Activated CD8-positive, alpha-beta memory T cell treated with anti-CD3 and anti-CD28 coated beads for 1 hour (primary cell): ENCODE measurements around the gene SEPHS1.
A peak's percentile ranks its signal among the peaks of the same experiment; 100 is the strongest.
"Not testable (repeated sequence)": the region's sequence is repeated elsewhere in the genome, so short reads cannot be mapped to it uniquely, and the experiment has no call there.

Experiments
- DNase-seq, 2 donors: peaks; one replicate each; pipeline ENCODE4 v3.0.0-alpha.2; 2020; ENCODE audit warnings: low read depth in 1 of 2; ENCODE audit errors: extremely low read depth in 1 of 2

The SEPHS1 gene

DNA sequence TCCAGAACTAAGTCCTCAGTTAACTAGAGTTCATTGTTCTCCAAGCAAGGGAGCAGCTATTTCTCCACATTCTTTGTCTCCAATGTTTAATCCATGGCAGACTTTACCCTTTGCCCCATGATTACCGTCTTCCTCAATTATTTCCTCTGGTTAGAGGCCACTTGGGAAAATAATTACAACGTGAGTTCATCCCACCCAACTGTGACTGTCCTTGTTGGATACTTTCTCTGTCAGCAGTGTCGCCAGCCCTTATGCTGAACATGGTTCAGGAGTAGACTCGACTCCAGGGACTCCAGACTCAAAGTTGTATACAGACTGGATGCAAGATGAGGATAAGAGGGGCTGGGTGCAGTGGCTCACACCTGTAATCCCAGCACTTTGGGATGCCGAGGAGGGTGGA, 17.1 kb upstream of the SEPHS1 start:
- no peak for DNase-seq

DNA sequence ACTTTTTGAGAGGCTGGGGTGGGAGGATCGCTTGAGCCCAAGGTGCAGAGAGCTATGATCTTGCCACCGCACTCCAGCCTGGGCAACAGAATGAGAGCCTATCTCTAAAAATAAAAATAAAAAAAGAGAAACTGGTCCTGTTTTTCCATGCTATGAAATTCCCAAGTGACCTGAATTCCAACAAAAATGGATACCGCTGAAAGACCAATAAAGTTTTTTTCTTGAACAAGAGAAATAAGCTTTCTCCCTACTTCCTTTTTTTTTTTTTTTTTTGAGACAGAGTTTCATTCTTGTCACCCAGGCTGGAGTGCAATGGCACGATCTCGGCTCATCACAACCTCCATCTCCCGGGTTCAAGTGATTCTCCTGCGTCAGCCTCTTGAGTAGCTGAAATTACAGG, 12.5 kb upstream of the SEPHS1 start:
- DNase-seq, result no peak

DNA sequence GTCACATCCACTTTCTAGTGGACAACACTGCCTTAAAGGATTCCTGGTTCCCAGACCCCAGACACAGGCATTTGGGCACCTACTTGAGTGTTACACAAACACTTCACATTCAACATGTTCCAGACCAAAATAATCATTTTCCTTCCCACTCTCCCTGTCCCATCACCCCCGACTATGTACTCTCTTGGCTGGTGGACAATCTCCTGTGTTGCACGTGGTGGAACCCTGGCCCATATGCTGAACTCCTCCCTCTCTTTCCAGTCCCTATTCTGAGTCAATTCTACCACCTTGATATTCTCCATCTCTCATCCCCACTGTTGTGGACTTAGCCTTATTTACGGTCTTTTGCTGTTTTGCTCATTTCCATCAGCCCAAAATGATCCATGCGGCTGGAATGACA, 8.3 kb upstream of the SEPHS1 start:
- no peak for DNase-seq

GRCh38 chr10:13354783-13355182, 6.7 kb upstream of the SEPHS1 start:
- no peak for DNase-seq

GRCh38 chr10:13352519-13352918, 4.4 kb upstream of the SEPHS1 start:
- DNase-seq, result no peak

- peak in 1 of 2 donors; percentile 17 for DNase-seq
These were observed 3.3 kb upstream of the SEPHS1 start for GRCh38 chr10:13351340-13351915.

GRCh38 chr10:13349463-13350274, 1.6 kb upstream of the SEPHS1 start:
- DNase-seq, result no peak

DNA sequence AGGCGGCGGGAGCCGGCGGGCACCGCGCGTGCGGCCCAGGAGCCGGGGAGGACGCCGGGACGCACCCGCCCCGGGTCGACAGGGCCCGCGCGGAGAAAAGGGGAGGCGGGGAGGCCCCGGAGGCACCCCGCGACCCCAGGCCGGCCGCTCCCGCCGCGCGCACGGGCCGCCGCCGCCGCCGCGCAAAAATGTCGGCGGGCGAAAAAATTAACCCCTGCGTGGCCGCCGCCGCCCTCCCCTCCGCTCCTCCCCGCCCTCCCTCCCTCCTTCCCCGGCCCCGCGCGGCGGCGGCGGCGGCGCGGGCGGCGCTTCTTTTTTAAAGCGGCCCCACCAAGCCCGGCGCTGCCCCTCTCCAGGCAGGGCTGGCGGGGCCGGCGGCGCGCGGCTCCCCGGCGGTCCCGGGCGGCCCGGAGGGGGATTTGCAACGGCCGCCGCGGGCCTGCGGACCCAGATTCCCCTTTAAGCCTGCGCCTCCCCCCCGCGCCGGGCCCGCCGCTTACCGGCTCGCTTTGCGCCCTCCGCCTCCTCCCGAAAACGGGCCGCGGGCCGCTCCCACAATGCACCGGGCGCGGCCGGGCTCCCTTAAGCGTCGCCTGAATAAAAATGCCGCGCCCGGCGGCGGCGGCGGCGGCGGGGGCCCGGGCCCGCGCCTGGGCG, 465 bp downstream of the SEPHS1 start:
- peak; percentile 27 to 65 for DNase-seq

DNA sequence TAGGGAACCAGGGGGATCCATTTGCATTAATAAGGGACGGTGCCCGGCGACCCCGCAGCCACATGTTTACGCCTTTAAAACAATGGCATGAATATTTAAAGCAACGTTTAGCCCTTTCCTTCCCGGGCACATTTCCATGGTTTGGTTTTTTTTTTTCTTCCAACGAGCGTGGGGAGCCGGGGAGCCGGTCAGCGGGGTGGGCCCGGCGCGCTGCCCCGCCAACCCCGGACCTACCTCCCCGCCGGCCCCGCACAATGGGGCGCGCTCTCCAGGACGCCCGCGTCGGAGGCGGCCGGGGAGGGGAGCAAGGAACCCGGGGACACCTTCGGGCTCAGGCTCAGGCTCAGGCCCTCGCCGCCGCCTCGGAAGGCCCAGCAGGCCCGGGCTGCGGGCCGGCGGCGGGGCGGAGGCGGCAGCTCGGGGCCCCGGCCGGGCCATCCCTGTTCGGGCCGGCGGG, 1.0 kb downstream of the SEPHS1 start:
- peak in 1 of 2 donors; percentile 15 for DNase-seq

GRCh38 chr10:13346283-13347042, 1.6 kb downstream of the SEPHS1 start:
- no peak for DNase-seq

GRCh38 chr10:13340626-13341376, 7.3 kb downstream of the SEPHS1 start:
- DNase-seq, result no peak

DNA sequence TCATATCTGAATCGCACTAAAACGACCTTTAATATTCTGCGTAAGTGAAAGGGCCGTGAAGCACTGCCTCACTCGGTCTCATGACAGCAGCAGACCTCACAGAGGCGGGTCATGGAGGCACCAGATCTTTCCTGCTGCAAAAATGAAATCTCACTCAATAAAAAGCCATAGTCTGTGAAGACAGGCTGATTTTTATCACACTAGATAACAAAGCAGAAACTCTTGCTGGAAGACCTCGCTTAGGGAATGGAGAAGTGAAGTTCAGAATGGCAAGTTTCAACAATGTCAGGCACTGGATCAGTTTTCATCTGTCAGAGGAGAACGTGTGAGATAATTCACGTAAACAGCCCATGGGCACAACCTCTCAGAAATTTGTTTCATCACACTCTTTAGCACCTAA, 8.0 kb downstream of the SEPHS1 start:
- no peak for DNase-seq

DNA sequence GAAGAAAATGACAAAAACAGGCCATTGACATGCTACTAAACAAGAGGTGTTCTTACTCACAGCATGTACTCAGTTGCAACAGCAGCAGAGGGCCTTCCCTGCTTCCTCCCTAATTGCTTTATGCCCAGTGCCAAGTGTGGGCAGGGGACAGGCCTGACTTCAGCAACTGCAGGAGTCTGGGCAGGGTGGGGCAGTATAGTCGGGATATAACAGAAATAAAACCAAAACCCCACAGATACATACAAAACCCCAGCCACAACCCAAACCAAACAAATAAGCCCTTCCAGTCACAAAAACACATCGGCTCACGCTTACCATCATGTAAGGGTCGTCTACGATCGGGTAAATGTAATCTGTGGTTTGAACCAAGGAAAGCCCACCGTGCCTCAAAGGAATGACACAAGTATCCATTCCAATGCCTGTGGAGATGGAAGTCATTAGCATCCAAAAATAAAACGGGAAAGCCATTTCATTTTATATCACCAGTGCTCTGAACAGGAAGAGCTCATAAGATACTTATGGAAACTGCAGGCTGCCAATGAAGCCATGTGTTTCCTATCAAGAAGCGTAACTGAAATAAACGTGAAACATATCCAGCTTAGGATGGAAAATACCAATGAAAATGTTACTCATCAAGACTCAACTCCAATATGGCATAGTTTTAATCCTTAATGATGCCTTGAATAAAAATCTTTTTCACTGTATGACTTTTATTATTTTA, 9.5 kb downstream of the SEPHS1 start:
- no peak for DNase-seq

GRCh38 chr10:13337827-13338196, 10.3 kb downstream of the SEPHS1 start:
- no peak for DNase-seq

DNA sequence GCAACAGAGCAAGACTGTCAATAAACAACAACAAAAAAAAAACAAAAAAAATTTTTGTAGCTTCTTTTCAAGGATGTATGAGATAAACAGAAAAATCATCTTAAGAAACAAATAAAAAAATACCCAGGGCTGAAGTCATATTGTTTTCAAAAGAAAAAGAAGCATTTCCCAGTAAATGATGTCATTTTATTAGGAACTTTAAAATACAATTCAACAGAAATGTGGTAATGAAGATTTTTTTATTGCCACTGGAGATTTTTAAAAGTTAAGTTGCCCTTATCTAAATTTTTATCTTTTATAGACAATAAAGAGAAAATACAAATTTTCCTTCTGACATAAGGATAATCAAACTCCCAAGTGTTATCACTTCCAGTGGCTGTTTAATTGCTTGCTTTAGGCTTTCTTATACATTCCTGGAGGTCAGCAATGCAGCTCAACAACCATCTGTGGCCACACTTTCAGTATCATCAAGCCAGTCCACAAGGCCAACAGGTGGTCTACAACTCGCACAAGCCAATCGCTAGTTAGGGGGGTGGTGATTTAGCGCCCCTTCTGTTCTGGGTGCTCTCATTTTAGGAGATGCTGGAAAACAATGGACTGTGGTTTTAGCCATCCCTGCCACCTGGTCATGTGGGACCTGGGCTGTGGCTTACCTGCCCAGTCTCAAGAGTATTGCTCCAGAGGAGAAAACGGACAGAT, 10.8 kb downstream of the SEPHS1 start:
- DNase-seq, result no peak

DNA sequence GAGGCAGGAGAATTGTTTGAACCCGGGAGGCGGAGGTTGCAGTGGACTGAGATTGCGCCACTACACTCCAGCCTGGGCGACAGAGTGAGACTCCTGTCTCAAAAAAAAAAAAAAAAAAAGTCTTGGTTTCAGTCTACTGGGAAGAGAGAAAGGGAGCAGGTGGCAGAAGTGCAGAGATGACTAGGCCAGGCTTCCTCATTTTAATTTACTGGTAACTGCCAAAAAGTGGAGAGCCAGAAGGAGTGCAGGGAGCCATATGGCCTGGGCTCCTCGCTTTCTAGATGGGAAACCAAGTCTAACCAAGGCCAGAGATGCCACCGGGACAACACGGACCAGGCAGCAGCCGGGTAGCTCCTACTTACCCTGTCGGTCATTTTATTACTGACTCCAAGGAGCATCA, 12.2 kb downstream of the SEPHS1 start:
- no peak for DNase-seq

DNA sequence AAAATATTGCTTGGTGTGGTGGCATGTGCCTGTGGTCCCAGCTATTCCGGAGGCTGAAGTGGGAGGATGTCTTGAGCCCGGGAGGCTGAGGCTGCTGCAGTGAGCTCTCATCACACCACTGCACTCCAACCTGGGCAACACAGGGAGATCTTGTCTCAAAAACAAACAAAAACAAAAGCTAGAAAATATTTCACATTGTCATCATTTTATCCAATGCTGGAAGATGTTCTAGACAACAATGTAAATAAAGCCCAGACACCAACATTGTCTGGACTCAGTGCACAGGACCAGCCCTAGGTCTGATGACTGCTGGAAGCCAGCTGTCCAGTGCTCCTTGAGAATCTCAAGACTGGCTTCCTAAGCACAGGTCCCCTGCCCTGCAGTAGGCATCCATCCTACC, 13.5 kb downstream of the SEPHS1 start:
- no peak for DNase-seq

DNA sequence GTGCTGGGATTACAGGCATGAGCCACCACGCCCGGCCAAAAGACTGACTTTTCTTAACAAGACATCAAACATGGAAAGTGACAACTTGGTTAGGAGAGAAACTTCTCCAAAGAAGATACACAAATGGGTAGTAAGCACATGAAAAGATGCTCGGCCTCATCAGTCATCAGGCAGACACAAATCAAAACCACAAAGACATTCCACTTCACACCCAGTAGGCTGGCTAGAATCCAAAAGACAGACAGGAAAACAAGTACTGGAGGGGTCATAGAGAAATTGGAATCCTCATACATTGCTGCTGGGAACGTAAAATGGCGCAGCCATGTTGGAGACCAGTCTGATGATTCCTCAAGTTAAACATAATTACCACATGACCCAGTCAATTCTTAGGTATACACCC, 16.4 kb downstream of the SEPHS1 start:
- DNase-seq, result no peak

DNA sequence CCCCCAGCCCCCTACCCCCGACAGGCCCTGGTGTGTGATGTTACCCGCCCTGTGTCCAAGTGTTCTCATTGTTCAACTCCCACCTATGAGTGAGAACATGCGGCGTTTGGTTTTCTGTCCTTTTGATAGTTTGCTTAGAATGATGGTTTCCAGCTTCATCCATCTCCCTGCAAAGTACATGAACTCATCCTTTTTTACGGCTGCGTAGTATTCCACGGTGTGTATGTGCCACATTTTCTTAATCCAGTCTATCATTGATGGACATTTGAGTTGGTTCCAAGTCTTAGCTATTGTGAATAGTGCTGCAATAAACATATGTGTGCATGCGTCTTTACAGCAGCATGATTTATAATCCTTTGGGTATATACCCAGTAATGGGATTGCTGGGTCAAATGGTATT, 17.1 kb downstream of the SEPHS1 start:
- DNase-seq, result not testable (repeated sequence)
